H1 (cell line): ENCODE data around the gene SLC8A3. TPM values are rescaled to one million over a fixed set of nuclear protein-coding genes. Genes with fewer than 3 reads are reported as not detected.

Source experiments
- BRCA1 ChIP-seq: IDR thresholded peaks from 2 replicates; pipeline ENCODE4 v1.6.1; 2012; ENCODE audit warnings: low read depth, low read length, improper control_type of control experiment
- CBX8 ChIP-seq: fragments of 300-800, 300-1000 bp; sonication (generic); IDR thresholded peaks from 2 replicates; pipeline ENCODE4 v1.7.1; 2016; ENCODE audit warnings: low read depth, low read length, borderline replicate concordance
- CTBP2 ChIP-seq: IDR thresholded peaks from 2 replicates; pipeline ENCODE4 v1.7.0; 2011; ENCODE audit warnings: borderline replicate concordance, mild to moderate bottlenecking, moderate library complexity, mixed read lengths, low read length; ENCODE audit not compliant: insufficient read depth, insufficient read length
- HDAC2 ChIP-seq, 2 experiments: fragments of 300-600 bp in 1 of 2; sonication (generic) in 1 of 2; IDR thresholded peaks; 2 replicates each; pipeline ENCODE4 v1.6.1; 2011 to 2012; ENCODE audit warnings: low read depth in 2 of 2, low read length in 2 of 2, mild to moderate bottlenecking in 2 of 2, moderate library complexity in 2 of 2, borderline replicate concordance in 1 of 2, inconsistent platforms in 1 of 2
- KDM4A ChIP-seq: IDR thresholded peaks from one replicate; pipeline ENCODE4 v1.7.1; 2012; ENCODE audit warnings: low read depth, mild to moderate bottlenecking, moderate library complexity, low read length, inconsistent platforms; ENCODE audit not compliant: severe bottlenecking
- POLR2AphosphoS5 ChIP-seq: IDR thresholded peaks from 2 replicates; pipeline ENCODE4 v1.6.1; 2011; ENCODE audit warnings: low read depth, low read length
- POU5F1 ChIP-seq: IDR thresholded peaks from 2 replicates; pipeline ENCODE4 v1.6.1; 2011; ENCODE audit warnings: low read depth, mild to moderate bottlenecking, low read length, moderate library complexity
- RBBP5 ChIP-seq: IDR thresholded peaks from 2 replicates; pipeline ENCODE4 v1.7.1; 2012; ENCODE audit warnings: low read depth, mild to moderate bottlenecking, inconsistent platforms, low read length, moderate library complexity, borderline replicate concordance
- SP1 ChIP-seq: IDR thresholded peaks from 2 replicates; pipeline ENCODE4 v1.6.1; 2011; ENCODE audit warnings: low read depth, low read length
- polyA plus RNA-seq, 7 experiments: library from polyadenylated mRNA; depleted of rRNA in 3 of 7; stranded (reverse) in 5 of 7; unstranded in 2 of 7; fragments of >200 nt in 5 of 7; fragments of 200-250 nt in 2 of 7; gene quantifications; 1 replicate in 5 of 7; 2 replicates in 1 of 7; 4 replicates in 1 of 7; pipeline versions ENCODE4 v1.2.1 to v1.2.3, GENCODE V29; 2011 to 2013; ENCODE audit warnings: missing spikeins in 2 of 7, mixed read lengths in 2 of 7
- total RNA-seq: library from RNA; stranded (reverse); fragmentation: NEBNext Ultra II Directional; extraction: Animal tissue kit (Norgen Biotek cat#: 25700); gene quantifications from 2 replicates; pipeline ENCODE4 v1.2.1, GENCODE V29; 2021

SLC8A3 gene
- total and polyA plus RNA-seq, 2 of the 8 experiments (the other 6 are each of a cell fraction or from before 2014, with no cell fraction given): 0.38 to 1.1 TPM

DNA sequence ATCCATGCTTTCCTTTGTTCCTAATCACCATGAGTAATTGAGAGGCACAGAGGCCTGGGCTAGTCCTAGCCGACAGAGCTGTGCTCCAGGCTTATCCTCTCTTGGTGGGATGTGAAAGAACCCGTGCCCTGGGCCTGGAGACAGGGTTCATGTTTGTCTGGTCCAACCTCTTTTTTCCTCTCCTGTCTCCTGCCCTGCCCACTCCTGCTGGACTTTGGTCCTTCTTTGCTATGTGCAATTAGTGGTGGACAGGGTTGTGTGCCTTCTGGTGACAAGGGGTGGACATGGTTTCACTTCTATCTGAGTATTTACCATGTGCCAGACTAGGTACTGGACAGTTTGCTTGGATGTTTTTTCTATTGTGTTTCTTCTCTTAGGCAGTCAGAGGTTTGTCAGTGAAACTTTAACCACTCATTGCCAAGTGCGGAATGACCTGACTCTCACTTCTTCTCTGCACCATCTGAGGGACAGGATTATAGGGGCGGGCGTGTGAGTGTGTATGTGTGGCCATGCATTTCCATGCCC lies 183.4 kb downstream of the SLC8A3 start (continued):
- TF ChIP-seq POLR2AphosphoS5 (no peak), BRCA1 (no peak), KDM4A (no peak), CBX8 (no peak), SP1 (no peak), POU5F1 (no peak), HDAC2 (IDR thresholded peaks at IDR 0.05; ENCODE audit: borderline replicate concordance in 1 of 2, low read depth in 2 of 2, low read length in 2 of 2) (no peak), CTBP2 (no peak), RBBP5 (no peak)
